Uterus (tissue), 4 donors: ENCODE results near the gene OBSCN. TPM values are rescaled to one million over a fixed set of nuclear protein-coding genes. Genes with fewer than 3 reads are reported as not detected.

ENCODE experiments used
- DNase-seq, 2 donors: peaks; one replicate each; pipeline ENCODE4 v3.0.0-alpha.2; 2019 to 2020
- H3K27ac ChIP-seq, 2 donors: fragments of 200-600 bp; sonication (generic); 1 replicate in 1 of 2; 2 replicates in 1 of 2; pipeline ENCODE4 v1.5.1; 2016 to 2018
- H3K27me3 ChIP-seq, 2 donors: fragments of 200-600 bp; sonication (generic); one replicate each; pipeline ENCODE4 v1.5.1; 2018 to 2019; ENCODE audit warnings: control low read depth in 1 of 2
- H3K36me3 ChIP-seq, 2 donors: fragments of 200-600 bp; sonication (generic); one replicate each; pipeline ENCODE4 v1.5.1; 2019; ENCODE audit warnings: control low read depth in 1 of 2
- H3K4me1 ChIP-seq, 2 donors: fragments of 200-600 bp; sonication (generic); one replicate each; pipeline ENCODE4 v1.5.1; 2018 to 2019; ENCODE audit warnings: control low read depth in 1 of 2
- H3K4me3 ChIP-seq, 2 donors: fragments of 200-600 bp; sonication (generic); 1 replicate in 1 of 2; 2 replicates in 1 of 2; pipeline ENCODE4 v1.5.1; 2018 to 2019; ENCODE audit warnings: mild to moderate bottlenecking in 1 of 2
- H3K9me3 ChIP-seq, 2 donors: fragments of 200-600 bp; sonication (generic); one replicate each; pipeline ENCODE4 v1.5.1; 2019; ENCODE audit warnings: control low read depth in 1 of 2
- CTCF ChIP-seq, 4 experiments: fragments of 200-600 bp in 2 of 4; fragments of 450-650 bp in 2 of 4; sonication (generic) in 2 of 4; IDR thresholded peaks; one replicate each; pipeline ENCODE4 v1.5.1; 2016 to 2019; ENCODE audit warnings: antibody characterized with exemption in 4 of 4, mild to moderate bottlenecking in 2 of 4, moderate library complexity in 1 of 4
- POLR2A ChIP-seq, 2 donors: fragments of 450-650 bp; IDR thresholded peaks; one replicate each; pipeline ENCODE4 v1.6.1; 2016; ENCODE audit warnings: antibody characterized with exemption in 2 of 2, mild to moderate bottlenecking in 1 of 2, moderate library complexity in 1 of 2
- intact Hi-C: fragments of 100-400 bp; cut with DNase I; formaldehyde crosslinking; loops from one replicate; pipeline ENCODE4 v1.15.1; 2023; ENCODE audit warnings: low total_unique reads
- total RNA-seq, 4 donors: library from RNA; depleted of rRNA in 3 of 4; stranded (reverse); fragments of >200 nt in 3 of 4; gene quantifications; one replicate each; pipeline versions ENCODE4 v1.1.0 to v1.2.4, GENCODE V29; 2014 to 2023
- donor health status: DM: yes; HTN: yes; CAD: no.

Gene OBSCN
- total RNA-seq, result 10 to 100 TPM in 2 of 4 donors, 1 to 10 TPM in 2; 5.9 to 53.2 (median 22.4) TPM

GRCh38 chr1:228207851-228208821, at the start of gene OBSCN:
Gene OBSCN (plus strand): TSS chr1:228208044. CDS start chr1:228211784, 3,740 bp downstream.
- Histone ChIP-seq H3K27me3 (no peaks in the 10 kb centered on the region), H3K27ac (no peak within 1 kb of the TSS), H3K4me1 (no peaks in the 10 kb centered on the region), H3K36me3 (no peaks in the 10 kb centered on the region), H3K9me3 (no peaks in the 10 kb centered on the region), H3K4me3 (no peak within 1 kb of the TSS)
- TF ChIP-seq CTCF (IDR thresholded peaks at IDR 0.05) (no peak), POLR2A (IDR thresholded peaks at IDR 0.05) (no peak)
- intact Hi-C loops, result no loop called here
- DNase-seq, result no peak

DNA sequence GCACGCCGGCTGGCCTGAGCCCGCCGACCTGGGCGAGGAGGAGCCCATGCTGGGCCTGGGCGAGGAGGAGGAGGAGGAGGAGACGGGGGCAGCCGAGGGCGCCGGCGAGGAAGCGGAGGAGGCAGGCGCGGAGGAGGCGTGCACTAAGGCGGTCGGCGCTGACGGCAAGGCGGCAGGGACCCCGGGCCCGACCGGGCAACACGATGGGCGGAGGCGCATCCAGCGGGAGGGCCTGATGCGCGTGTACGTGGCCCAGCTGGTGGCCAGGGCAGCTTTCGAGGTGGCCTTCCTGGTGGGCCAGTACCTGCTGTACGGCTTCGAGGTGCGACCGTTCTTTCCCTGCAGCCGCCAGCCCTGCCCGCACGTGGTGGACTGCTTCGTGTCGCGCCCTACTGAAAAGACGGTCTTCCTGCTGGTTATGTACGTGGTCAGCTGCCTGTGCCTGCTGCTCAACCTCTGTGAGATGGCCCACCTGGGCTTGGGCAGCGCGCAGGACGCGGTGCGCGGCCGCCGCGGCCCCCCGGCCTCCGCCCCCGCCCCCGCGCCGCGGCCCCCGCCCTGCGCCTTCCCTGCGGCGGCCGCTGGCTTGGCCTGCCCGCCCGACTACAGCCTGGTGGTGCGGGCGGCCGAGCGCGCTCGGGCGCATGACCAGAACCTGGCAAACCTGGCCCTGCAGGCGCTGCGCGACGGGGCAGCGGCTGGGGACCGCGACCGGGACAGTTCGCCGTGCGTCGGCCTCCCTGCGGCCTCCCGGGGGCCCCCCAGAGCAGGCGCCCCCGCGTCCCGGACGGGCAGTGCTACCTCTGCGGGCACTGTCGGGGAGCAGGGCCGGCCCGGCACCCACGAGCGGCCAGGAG, 49.5 kb upstream of the OBSCN start:
- intact Hi-C loops, result no loop called here
- H3K4me3 ChIP-seq, result no peak overlapping the region
- H3K9me3 ChIP-seq, result no peaks in the 10 kb centered on the region
- no peak overlapping the region for H3K27ac ChIP-seq
- H3K36me3 ChIP-seq, result no peaks in the 10 kb centered on the region
- DNase-seq, result no peak
- H3K4me1 ChIP-seq, result peaks cover 0 to 4% of the 10 kb centered on the region in 2 donors
- no peaks in the 10 kb centered on the region for H3K27me3 ChIP-seq
- TF ChIP-seq CTCF (IDR thresholded peaks at IDR 0.05) (no peak), POLR2A (IDR thresholded peaks at IDR 0.05) (no peak)

- no peaks in the 10 kb centered on the region for H3K9me3 ChIP-seq
- no peaks in the 10 kb centered on the region for H3K27me3 ChIP-seq
- TF ChIP-seq POLR2A (IDR thresholded peaks at IDR 0.05), result no peak
- TF ChIP-seq CTCF (IDR thresholded peaks at IDR 0.05), result no peak
- peaks cover 0 to 5% of the 10 kb centered on the region in 2 donors for H3K4me1 ChIP-seq
- no peak overlapping the region for H3K27ac ChIP-seq
- intact Hi-C loops, result no loop called here
- no peaks in the 10 kb centered on the region for H3K36me3 ChIP-seq
- no peak overlapping the region for H3K4me3 ChIP-seq
- DNase-seq, result no peak
Observed at GRCh38 chr1:228159008-228159665, 48.7 kb upstream of the OBSCN start.

DNA sequence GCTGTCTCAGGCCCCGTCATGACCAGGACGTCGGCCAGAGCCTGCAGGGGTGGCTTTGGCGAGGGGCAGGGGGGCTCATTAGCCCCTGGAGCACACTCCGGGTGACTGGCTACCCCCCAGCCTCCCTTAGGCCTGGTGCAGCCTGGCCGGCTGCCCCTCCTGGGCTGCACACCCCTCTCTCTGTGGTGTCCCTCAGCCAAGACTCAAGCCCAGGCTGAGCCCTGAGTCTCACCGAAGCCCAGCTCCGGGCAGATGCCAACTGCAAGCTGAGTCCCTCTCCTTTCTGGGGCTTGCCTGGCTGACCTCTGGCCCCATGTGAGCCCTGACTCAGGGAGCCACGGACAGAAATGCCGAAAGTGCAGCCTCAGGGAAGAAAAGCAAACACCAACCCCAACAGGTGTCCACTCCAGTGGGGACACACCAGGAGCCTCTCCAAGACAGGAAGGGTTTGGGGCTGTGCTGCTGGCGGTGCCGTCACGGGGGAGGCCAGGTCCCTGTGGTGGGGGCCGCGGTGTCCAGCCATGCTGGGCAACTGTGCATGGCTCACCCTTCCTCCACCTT, 47.6 kb upstream of the OBSCN start:
- intact Hi-C loops, result no loop called here
- no peak for DNase-seq
- Histone ChIP-seq H3K27me3 (no peaks in the 10 kb centered on the region), H3K4me1 (peaks cover 0 to 5% of the 10 kb centered on the region in 2 donors), H3K4me3 (no peak overlapping the region), H3K27ac (no peak overlapping the region), H3K9me3 (no peaks in the 10 kb centered on the region), H3K36me3 (no peaks in the 10 kb centered on the region)
- TF ChIP-seq POLR2A (IDR thresholded peaks at IDR 0.05) (no peak), CTCF (IDR thresholded peaks at IDR 0.05) (no peak)
